PC-9 (cell line): ENCODE data around the gene C5. TPM values are rescaled to one million over a fixed set of nuclear protein-coding genes. Genes with fewer than 3 reads are reported as not detected.

Experiments
- BruUV-seq: library from RNA; stranded (reverse); fragments of 400-500 nt; replicated peaks from 2 replicates; lab custom pipeline; 2021; lab: Mats Ljungman, UMichigan
- CTCF ChIA-PET: fragments of 300-600 bp; sonication (Branson Sonifier 250); formaldehyde crosslinking; loops from one replicate; lab custom pipeline; 2022; ENCODE audit warnings: antibody characterized with exemption; lab: Charles Lee
- POLR2A ChIA-PET: fragments of 300-600 bp; sonication (Branson Sonifier 250); formaldehyde crosslinking; loops from one replicate; lab custom pipeline; 2022; ENCODE audit warnings: antibody characterized with exemption; ENCODE audit not compliant: unreplicated experiment; lab: Charles Lee
- DNase-seq, 2 experiments: peaks; one replicate each; pipeline versions ENCODE4 v3.0.0 to v3.0.0-alpha.2; 2015 to 2022; ENCODE audit warnings: mixed read lengths in 1 of 2
- H2AFZ ChIP-seq: fragments of 200-600 bp; sonication (generic); 2 replicates; pipeline ENCODE4 v1.8.1; 2017; ENCODE audit warnings: antibody characterized with exemption
- H3F3A ChIP-seq: fragments of 200-600 bp; sonication (generic); 2 replicates; pipeline ENCODE4 v1.8.1; 2017; ENCODE audit warnings: antibody characterized with exemption, mild to moderate bottlenecking, low read depth; ENCODE audit not compliant: insufficient read depth
- H3K27ac ChIP-seq: fragments of 200-600 bp; sonication (generic); 2 replicates; pipeline ENCODE4 v1.6.1; 2016; ENCODE audit warnings: mixed run types
- H3K27me3 ChIP-seq: fragments of 200-600 bp; sonication (generic); 2 replicates; pipeline ENCODE4 v1.6.1; 2016; ENCODE audit warnings: low read depth, mixed run types; ENCODE audit not compliant: insufficient read depth
- H3K36me3 ChIP-seq: fragments of 200-600 bp; sonication (generic); 2 replicates; pipeline ENCODE4 v1.6.1; 2016; ENCODE audit warnings: low read depth, mixed run types
- H3K4me1 ChIP-seq: fragments of 200-600 bp; sonication (generic); replicated peaks from 2 replicates; pipeline ENCODE4 v1.6.1; 2016; ENCODE audit warnings: mixed run types; ENCODE audit not compliant: insufficient read depth
- H3K4me2 ChIP-seq: fragments of 200-600 bp; sonication (generic); 2 replicates; pipeline ENCODE4 v1.6.1; 2017; ENCODE audit warnings: mixed run types
- H3K4me3 ChIP-seq: fragments of 200-600 bp; sonication (generic); 2 replicates; pipeline ENCODE4 v1.6.1; 2016; ENCODE audit warnings: mixed run types
- H3K79me2 ChIP-seq: fragments of 200-600 bp; sonication (generic); 2 replicates; pipeline ENCODE4 v1.6.1; 2017; ENCODE audit warnings: low read depth, mixed run types
- H3K9me2 ChIP-seq: fragments of 200-600 bp; sonication (generic); 2 replicates; pipeline ENCODE4 v1.8.1; 2017; ENCODE audit warnings: mild to moderate bottlenecking; ENCODE audit not compliant: insufficient read depth
- H3K9me3 ChIP-seq: fragments of 200-600 bp; sonication (generic); 2 replicates; pipeline ENCODE4 v1.8.1; 2016; ENCODE audit warnings: low read depth; ENCODE audit not compliant: insufficient read depth
- H4K20me1 ChIP-seq: fragments of 200-600 bp; sonication (generic); 2 replicates; pipeline ENCODE4 v1.8.1; 2017; ENCODE audit not compliant: insufficient read depth
- CTCF ChIP-seq: fragments of 200-600 bp; sonication (generic); conservative IDR thresholded peaks from 2 replicates; pipeline ENCODE4 v1.6.1; 2017; ENCODE audit warnings: mixed run types, antibody characterized with exemption, mild to moderate bottlenecking, moderate library complexity
- EZH2 ChIP-seq: fragments of 200-600 bp; sonication (generic); IDR thresholded peaks from 2 replicates; pipeline ENCODE4 v1.8.0; 2017; ENCODE audit warnings: antibody characterized with exemption, low read depth
- intact Hi-C: fragments of 100-400 bp; cut with micrococcal nuclease; formaldehyde crosslinking; loops from one replicate; pipeline ENCODE4 v1.10.0; 2022; ENCODE audit not compliant: unreplicated experiment
- total RNA-seq: library from RNA; stranded (reverse); gene quantifications from 2 replicates; pipeline ENCODE4 v1.2.3, GENCODE V29; 2021

The C5 gene
- total RNA-seq, 1 experiment from 2014 or later: 11.5 TPM

- no peaks in the 10 kb centered on the region for H3F3A ChIP-seq
- CTCF ChIA-PET: no interaction called here
- H3K4me2 ChIP-seq: no peak overlapping the region
- POLR2A ChIA-PET: no interaction called here
- H3K4me1 ChIP-seq: no peaks in the 10 kb centered on the region
- BruUV-seq: no TSS peak
- H3K27ac ChIP-seq: no peak overlapping the region
- no peaks in the 10 kb centered on the region for H3K27me3 ChIP-seq
- H3K9me3 ChIP-seq: no peaks in the 10 kb centered on the region
- no peak overlapping the region for H2AFZ ChIP-seq
- TF ChIP-seq EZH2 (no peak), CTCF (no peak)
- no peaks in the 10 kb centered on the region for H3K9me2 ChIP-seq
- no peak overlapping the region for H3K4me3 ChIP-seq
- H3K79me2 ChIP-seq: no peaks in the 10 kb centered on the region
- no peaks in the 10 kb centered on the region for H4K20me1 ChIP-seq
- H3K36me3 ChIP-seq: no peaks in the 10 kb centered on the region
- intact Hi-C loops: no loop called here
- DNase-seq: no peak
These were observed 30.8 kb downstream of the C5 start for GRCh38 chr9:121019273-121019672.

- H4K20me1 ChIP-seq: no peaks in the 10 kb centered on the region
- H3K4me1 ChIP-seq: no peaks in the 10 kb centered on the region
- no peak overlapping the region for H2AFZ ChIP-seq
- H3K27ac ChIP-seq: no peak overlapping the region
- H3K9me2 ChIP-seq: no peaks in the 10 kb centered on the region
- ChIA-PET CTCF (no interaction called here), POLR2A (interaction anchor here (0.7 kb wide), 1 partner anchor 355 kb away, joined by 3 read pairs; no protein-coding TSS in a partner anchor)
- no peak for DNase-seq
- no peaks in the 10 kb centered on the region for H3K27me3 ChIP-seq
- intact Hi-C loops: loop anchor here (2.0 kb wide), 1 partner anchor 13 kb away; no protein-coding TSS in a partner anchor
- no peaks in the 10 kb centered on the region for H3K36me3 ChIP-seq
- H3K9me3 ChIP-seq: no peaks in the 10 kb centered on the region
- TF ChIP-seq EZH2: no peak
- no peak for TF ChIP-seq CTCF
- no peak overlapping the region for H3K4me2 ChIP-seq
- no TSS peak for BruUV-seq
- no peak overlapping the region for H3K4me3 ChIP-seq
- H3F3A ChIP-seq: no peaks in the 10 kb centered on the region
- H3K79me2 ChIP-seq: no peaks in the 10 kb centered on the region
These were observed 36.2 kb downstream of the C5 start for GRCh38 chr9:121013911-121014310.

GRCh38 chr9:121009650-121010049 lies 40.4 kb downstream of the C5 start:
- Histone ChIP-seq H3K9me2 (no peaks in the 10 kb centered on the region), H3K27ac (no peak overlapping the region), H3K4me3 (no peak overlapping the region), H3K27me3 (no peaks in the 10 kb centered on the region), H3K4me1 (no peaks in the 10 kb centered on the region), H4K20me1 (no peaks in the 10 kb centered on the region), H3K9me3 (no peaks in the 10 kb centered on the region), H3K4me2 (no peak overlapping the region), H2AFZ (no peak overlapping the region), H3F3A (no peaks in the 10 kb centered on the region), H3K36me3 (no peaks in the 10 kb centered on the region), H3K79me2 (no peaks in the 10 kb centered on the region)
- no peak for DNase-seq
- BruUV-seq: no TSS peak
- ChIA-PET CTCF (no interaction called here), POLR2A (no interaction called here)
- TF ChIP-seq CTCF (no peak), EZH2 (no peak)
- intact Hi-C loops: no loop called here
